ENCODE results near the gene FAM25G. TPM values are rescaled to one million over a fixed set of nuclear protein-coding genes. Genes with fewer than 3 reads are reported as not detected.

Gene FAM25G
- total RNA-seq, 1 donor from 2014 or later = 1.2 TPM

DNA sequence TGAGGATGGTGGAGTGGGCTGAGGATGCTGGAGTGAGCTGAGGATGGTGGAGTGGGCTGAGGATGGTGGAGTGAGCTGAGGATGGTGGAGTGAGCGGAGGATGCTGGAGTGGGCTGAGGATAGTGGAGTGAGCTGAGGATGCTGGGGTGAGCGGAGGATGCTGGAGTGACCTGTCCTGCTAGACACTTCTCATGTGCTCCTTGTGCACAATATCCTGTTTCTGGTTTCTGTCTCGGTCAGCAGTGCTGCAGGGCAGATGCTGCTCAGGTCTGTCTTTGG lies 36.8 kb downstream of the FAM25G start:
- no peak overlapping the region for H3K4me3 Mint-ChIP-seq
- ChIA-PET CTCF (no interaction called here), POLR2A (no interaction called here)
- H3K9me3 Mint-ChIP-seq = no peaks in the 10 kb centered on the region
- TF ChIP-seq CTCF (IDR thresholded peaks at IDR 0.05) = no peak
- no peak overlapping the region for H3K27ac Mint-ChIP-seq
- H3K36me3 Mint-ChIP-seq (ENCODE audit: low read depth) = no peaks in the 10 kb centered on the region
- ATAC-seq (ENCODE audit: low read depth) (no peak), DNase-seq (no peak)
- peaks cover 9% of the 10 kb centered on the region for H3K27me3 Mint-ChIP-seq
- no peaks in the 10 kb centered on the region for H3K4me1 Mint-ChIP-seq
- intact Hi-C loops (cut with micrococcal nuclease) = no loop called here

DNA sequence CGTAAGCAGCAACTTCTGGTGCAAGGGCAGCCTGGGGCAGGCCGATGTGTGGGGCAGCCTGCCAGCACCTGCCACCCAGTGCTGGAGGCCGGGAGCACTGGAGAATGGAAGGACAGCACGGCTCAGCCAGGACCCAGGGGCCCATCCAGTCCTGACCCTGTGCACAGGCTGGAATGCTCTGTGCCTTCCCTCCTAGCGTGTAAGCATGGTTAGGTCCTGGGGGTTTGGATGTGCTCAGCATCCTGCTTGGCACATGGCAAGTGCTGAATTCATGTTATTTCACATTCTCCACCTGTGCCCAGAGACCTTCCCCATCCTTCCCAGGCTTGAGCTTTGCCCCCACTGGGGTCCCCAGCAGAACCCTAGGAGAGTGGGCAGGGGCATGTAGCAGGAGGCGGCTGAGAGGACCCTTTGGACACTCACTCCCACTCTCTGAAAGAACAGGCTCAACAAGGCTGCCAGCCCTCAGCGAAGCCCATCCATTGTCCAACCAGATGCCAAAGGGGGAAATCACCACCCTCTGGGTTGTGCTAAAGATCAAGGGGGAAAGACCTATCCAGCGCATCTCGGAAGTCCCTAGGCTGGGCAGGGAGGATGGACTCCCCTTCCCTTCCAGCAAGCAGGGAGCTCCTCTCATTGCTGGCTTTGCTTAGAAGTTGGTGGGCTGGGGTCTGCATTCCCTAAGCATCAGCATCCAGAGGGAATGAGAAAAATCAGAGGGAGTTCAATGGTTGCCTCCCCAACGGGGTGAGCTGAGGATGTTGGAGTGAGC lies 37.3 kb downstream of the FAM25G start:
- Mint-ChIP-seq H3K27me3 (peaks cover 9% of the 10 kb centered on the region), H3K36me3 (ENCODE audit: low read depth) (no peaks in the 10 kb centered on the region), H3K27ac (no peak overlapping the region), H3K4me1 (peaks cover under 1% of the 10 kb centered on the region), H3K4me3 (no peak overlapping the region), H3K9me3 (no peaks in the 10 kb centered on the region)
- no peak for TF ChIP-seq CTCF (IDR thresholded peaks at IDR 0.05)
- ChIA-PET POLR2A (no interaction called here), CTCF (no interaction called here)
- intact Hi-C loops (cut with micrococcal nuclease) = no loop called here
- no peak for ATAC-seq (ENCODE audit: low read depth)
- no peak for DNase-seq

GRCh38 chr10:47453141-47454007 lies 38.1 kb downstream of the FAM25G start:
- Mint-ChIP-seq H3K27ac (no peak overlapping the region), H3K9me3 (no peaks in the 10 kb centered on the region), H3K4me1 (peaks cover 7% of the 10 kb centered on the region), H3K27me3 (peaks cover 7% of the 10 kb centered on the region), H3K36me3 (ENCODE audit: low read depth) (no peaks in the 10 kb centered on the region), H3K4me3 (no peak overlapping the region)
- CTCF ChIA-PET = no interaction called here
- POLR2A ChIA-PET = no interaction called here
- DNase-seq = no peak
- ATAC-seq (ENCODE audit: low read depth) = no peak
- intact Hi-C loops (cut with micrococcal nuclease) = no loop called here
- no peak for TF ChIP-seq CTCF (IDR thresholded peaks at IDR 0.05)

- H3K9me3 Mint-ChIP-seq = no peaks in the 10 kb centered on the region
- H3K27ac Mint-ChIP-seq = no peak overlapping the region
- no peaks in the 10 kb centered on the region for H3K36me3 Mint-ChIP-seq (ENCODE audit: low read depth)
- TF ChIP-seq CTCF (IDR thresholded peaks at IDR 0.05) = no peak
- intact Hi-C loops (cut with micrococcal nuclease) = no loop called here
- peaks cover 7% of the 10 kb centered on the region for H3K27me3 Mint-ChIP-seq
- CTCF ChIA-PET = no interaction called here
- DNase-seq = no peak
- ATAC-seq (ENCODE audit: low read depth) = no peak
- POLR2A ChIA-PET = no interaction called here
- peaks cover 8% of the 10 kb centered on the region for H3K4me1 Mint-ChIP-seq
- H3K4me3 Mint-ChIP-seq = no peak overlapping the region
Observed at GRCh38 chr10:47452495-47453140, 38.9 kb downstream of the FAM25G start.

GRCh38 chr10:47451998-47452494 lies 39.5 kb downstream of the FAM25G start:
- peaks cover 8% of the 10 kb centered on the region for H3K4me1 Mint-ChIP-seq
- no peaks in the 10 kb centered on the region for H3K9me3 Mint-ChIP-seq
- H3K27me3 Mint-ChIP-seq = peaks cover 7% of the 10 kb centered on the region
- no peak overlapping the region for H3K27ac Mint-ChIP-seq
- intact Hi-C loops (cut with micrococcal nuclease) = no loop called here
- TF ChIP-seq CTCF (IDR thresholded peaks at IDR 0.05) = no peak
- no peaks in the 10 kb centered on the region for H3K36me3 Mint-ChIP-seq (ENCODE audit: low read depth)
- ATAC-seq (ENCODE audit: low read depth) (no peak), DNase-seq (no peak)
- POLR2A ChIA-PET = no interaction called here
- CTCF ChIA-PET = no interaction called here
- no peak overlapping the region for H3K4me3 Mint-ChIP-seq

Data from activated B cell treated with CpG ODN at 0.5 μM for 24 hours (primary cell).